Vagina (tissue), 2 donors: ENCODE results near the gene ALS2CL.

Source experiments
- CTCF ChIP-seq, 3 experiments: fragments of 450-650 bp in 2 of 3; fragments of 200-600 bp in 1 of 3; sonication (generic) in 1 of 3; IDR thresholded peaks; one replicate each; pipeline ENCODE4 v1.5.1; 2017 to 2019; ENCODE audit warnings: antibody characterized with exemption in 3 of 3, mild to moderate bottlenecking in 2 of 3, moderate library complexity in 2 of 3
- POLR2A ChIP-seq, 2 donors: fragments of 450-650 bp; IDR thresholded peaks; one replicate each; pipeline ENCODE4 v1.6.1; 2017; ENCODE audit warnings: antibody characterized with exemption in 2 of 2, mild to moderate bottlenecking in 2 of 2, moderate library complexity in 2 of 2
- POLR2AphosphoS5 ChIP-seq, 2 donors: sonication (generic); formaldehyde crosslinking; IDR thresholded peaks; one replicate each; pipeline ENCODE4 v1.9.0; 2017; ENCODE audit warnings: antibody characterized with exemption in 2 of 2, mild to moderate bottlenecking in 2 of 2, low read depth in 1 of 2; ENCODE audit not compliant: insufficient read depth in 1 of 2

DNA sequence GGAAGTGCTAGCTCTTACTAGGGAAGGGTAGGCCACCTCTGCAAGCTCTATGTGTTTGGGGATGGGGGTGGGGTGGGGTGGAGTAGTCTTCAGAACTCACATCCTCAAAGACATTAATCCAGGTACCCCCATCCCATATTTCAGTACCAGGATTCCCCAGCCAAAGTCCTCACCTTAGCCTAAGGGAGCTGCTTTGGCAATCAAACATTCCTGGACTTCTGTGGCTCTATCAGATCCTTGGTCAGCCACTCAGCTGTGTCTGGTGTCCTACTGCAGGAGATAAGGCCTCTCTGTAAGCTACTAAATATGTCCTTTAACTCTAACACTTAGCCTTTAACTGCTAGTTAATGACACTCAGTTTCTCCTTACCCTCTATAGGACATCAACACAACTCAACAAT is 54.3 kb downstream of the ALS2CL start:
- no peak for TF ChIP-seq POLR2A (IDR thresholded peaks at IDR 0.05)
- TF ChIP-seq CTCF (IDR thresholded peaks at IDR 0.05) = no peak
- TF ChIP-seq POLR2AphosphoS5 (IDR thresholded peaks at IDR 0.05; ENCODE audit: insufficient read depth in 1 of 2, low read depth in 1 of 2) = no peak
